Small intestine (tissue), 7 donors: ENCODE measurements around the gene ALKAL2. TPM values are rescaled to one million over a fixed set of nuclear protein-coding genes. Genes with fewer than 3 reads are reported as not detected.

Experiments used
- DNase-seq, 2 donors: peaks; one replicate each; pipeline versions ENCODE4 v3.0.0 to v3.0.0-alpha.2; 2013
- FAIRE-seq: peaks from 2 replicates; lab custom pipeline; 2012; peaks lifted over from hg19 to GRCh38; lab: Jason Lieb, UNC
- H3K27ac ChIP-seq, 3 donors: one replicate each; pipeline ENCODE4 v1.5.1; 2013; ENCODE audit warnings: low read length in 2 of 3, mild to moderate bottlenecking in 2 of 3, control low read depth in 1 of 3, inconsistent platforms in 1 of 3, low read depth in 1 of 3, moderate library complexity in 1 of 3
- H3K27me3 ChIP-seq, 3 donors: one replicate each; pipeline ENCODE4 v1.6.1; 2013; ENCODE audit warnings: low read length in 3 of 3, inconsistent platforms in 1 of 3; ENCODE audit not compliant: control insufficient read depth in 3 of 3, insufficient read depth in 3 of 3
- H3K36me3 ChIP-seq, 3 donors: one replicate each; pipeline ENCODE4 v1.6.1; 2013; ENCODE audit warnings: low read length in 3 of 3, inconsistent platforms in 1 of 3, low read depth in 1 of 3, mild to moderate bottlenecking in 1 of 3, moderate library complexity in 1 of 3; ENCODE audit not compliant: control insufficient read depth in 3 of 3, insufficient read depth in 2 of 3
- H3K4me1 ChIP-seq, 3 donors: one replicate each; pipeline ENCODE4 v1.6.1; 2013; ENCODE audit warnings: low read length in 2 of 3, inconsistent platforms in 1 of 3, low read depth in 1 of 3, mild to moderate bottlenecking in 1 of 3, moderate library complexity in 1 of 3; ENCODE audit not compliant: control insufficient read depth in 3 of 3, insufficient read depth in 2 of 3
- H3K4me3 ChIP-seq, 3 donors: one replicate each; pipeline ENCODE4 v1.5.1; 2013; ENCODE audit warnings: low read length in 3 of 3, control low read depth in 1 of 3, inconsistent platforms in 1 of 3, low read depth in 1 of 3, mild to moderate bottlenecking in 1 of 3, moderate library complexity in 1 of 3
- H3K9me3 ChIP-seq, 2 donors: one replicate each; pipeline ENCODE4 v1.6.1; 2013; ENCODE audit warnings: low read depth in 1 of 2, low read length in 1 of 2; ENCODE audit not compliant: control insufficient read depth in 2 of 2, insufficient read depth in 1 of 2
- WGBS, 3 donors: extraction: QIAGEN DNeasy Blood & Tissue Kit; methylation state at CpG; one replicate each; pipeline ENCODE4 v1.1.7; 2013; 5-methylcytosine and 5-hydroxymethylcytosine counted together
- polyA plus RNA-seq, 4 donors: library from polyadenylated mRNA; stranded (reverse) in 3 of 4; unstranded in 1 of 4; fragments of 200-250 nt in 3 of 4; fragments of 120-200 nt in 1 of 4; gene quantifications; one replicate each; pipeline versions ENCODE4 v1.2.1 to v1.2.3, GENCODE V29; 2013
- donor health status: healthy with polysubstance abuse.
- donor health status: control.
- donor health status: control.
- donor health status: Bipolar disorder and iron deficiency.
- donor health status: healthy.

The ALKAL2 gene
- polyA plus RNA-seq, 4 donors: 0.45 to 3.5 (median 2.8) TPM

DNA sequence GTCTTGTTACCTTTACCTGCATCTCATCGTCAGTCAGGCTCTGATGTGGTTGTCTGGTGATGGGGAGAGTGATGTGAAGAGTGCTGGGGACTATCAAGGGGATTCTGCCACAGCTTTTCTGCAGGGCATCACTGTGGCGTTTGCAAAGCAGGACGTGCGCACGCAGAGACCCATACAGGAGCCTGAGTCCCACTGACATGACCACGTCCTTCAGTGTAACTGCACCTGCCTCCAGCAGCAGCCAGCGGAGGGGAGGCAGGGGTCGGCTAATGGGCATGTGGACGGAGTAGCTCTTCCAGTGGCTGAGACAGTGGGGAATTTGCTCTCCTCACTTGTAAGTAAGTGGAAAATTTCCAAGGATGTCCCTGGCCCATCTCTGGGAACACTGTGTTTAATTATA lies 6.5 kb downstream of the ALKAL2 start:
- peaks cover 9 to 36% (median 11%) of the 10 kb centered on the region in 3 donors for H3K36me3 ChIP-seq
- no peaks in the 10 kb centered on the region for H3K9me3 ChIP-seq
- H3K27ac ChIP-seq: no peak overlapping the region
- H3K27me3 ChIP-seq: no peaks in the 10 kb centered on the region
- DNase-seq (no peak), FAIRE-seq (no peak)
- H3K4me3 ChIP-seq: no peak overlapping the region
- peaks cover 0 to 18% (median 2%) of the 10 kb centered on the region in 3 donors for H3K4me1 ChIP-seq
- 93 to 97% (median 93%) methylated on average over 9 of the region's 9 CpGs for WGBS, 3 donors

DNA sequence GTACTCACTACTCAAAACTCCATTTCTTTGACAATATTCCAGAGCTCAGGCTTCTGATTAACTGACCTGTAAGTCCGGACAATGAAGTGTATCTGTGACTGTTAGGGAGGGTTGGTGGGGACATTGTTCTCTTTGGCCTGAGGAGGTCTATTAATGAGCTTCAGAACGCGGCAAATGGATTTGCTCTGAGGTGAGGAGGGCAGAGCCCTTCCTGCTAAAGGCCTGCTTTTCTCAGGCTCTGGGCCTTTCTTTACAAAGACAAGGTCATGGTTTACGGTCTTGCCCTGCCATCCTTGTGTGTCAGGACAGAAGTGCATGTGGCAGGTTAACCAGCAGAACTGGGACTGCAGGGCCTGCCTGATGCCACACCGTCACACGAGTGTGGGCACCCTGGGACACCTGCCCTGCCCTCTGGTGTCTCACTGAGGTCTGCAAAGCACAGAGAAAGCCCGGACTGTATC lies 7.2 kb downstream of the ALKAL2 start:
- no peaks in the 10 kb centered on the region for H3K27me3 ChIP-seq
- H3K27ac ChIP-seq: no peak overlapping the region
- no peak overlapping the region for H3K4me3 ChIP-seq
- H3K4me1 ChIP-seq: peaks cover 0 to 14% (median under 1%) of the 10 kb centered on the region in 3 donors
- H3K36me3 ChIP-seq: peaks cover 9 to 42% (median 16%) of the 10 kb centered on the region in 3 donors
- 76 to 86% (median 82%) methylated on average over 7 of the region's 7 CpGs for WGBS, 3 donors
- H3K9me3 ChIP-seq: no peaks in the 10 kb centered on the region
- no peak for DNase-seq
- FAIRE-seq: no peak

DNA sequence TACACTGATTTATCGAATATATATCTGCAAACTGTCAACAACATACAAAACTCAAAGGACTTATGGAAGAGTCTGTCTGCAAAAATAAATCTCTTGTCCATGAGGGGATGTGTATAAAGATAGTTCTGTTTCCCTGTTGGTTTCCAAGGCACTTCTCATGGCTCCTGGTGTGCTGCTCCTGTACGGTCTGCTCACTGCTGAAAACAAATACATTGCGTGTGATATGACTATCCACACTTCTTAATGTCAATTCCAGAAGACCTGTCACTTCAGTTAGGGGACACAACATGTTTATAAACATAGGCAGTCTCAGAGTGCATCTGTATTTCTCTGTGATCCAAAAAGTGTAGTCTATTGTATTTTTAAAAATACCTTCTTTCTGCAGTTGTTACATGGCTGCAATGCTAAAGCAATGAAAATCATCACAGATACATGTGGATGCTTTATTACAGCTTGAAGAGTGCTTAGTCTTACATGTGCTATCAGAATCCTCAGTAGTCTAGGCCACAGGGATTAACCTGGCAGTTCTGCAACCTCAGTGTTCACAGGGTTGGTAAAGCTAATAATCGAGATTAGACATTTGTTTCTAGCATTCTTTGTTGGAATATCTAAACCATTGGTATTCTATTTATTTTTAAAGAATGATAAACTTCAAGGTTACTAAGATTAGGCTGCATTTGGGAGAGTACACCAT lies 7.8 kb downstream of the ALKAL2 start:
- FAIRE-seq (no peak), DNase-seq (no peak)
- Histone ChIP-seq H3K4me3 (no peak overlapping the region), H3K27me3 (no peaks in the 10 kb centered on the region), H3K9me3 (no peaks in the 10 kb centered on the region), H3K36me3 (peaks cover 9 to 41% (median 16%) of the 10 kb centered on the region in 3 donors), H3K4me1 (peaks cover 0 to 10% (median 0%) of the 10 kb centered on the region in 3 donors), H3K27ac (no peak overlapping the region)
- 80 to 84% (median 80%) methylated on average over 4 of the region's 4 CpGs for WGBS, 3 donors

DNA sequence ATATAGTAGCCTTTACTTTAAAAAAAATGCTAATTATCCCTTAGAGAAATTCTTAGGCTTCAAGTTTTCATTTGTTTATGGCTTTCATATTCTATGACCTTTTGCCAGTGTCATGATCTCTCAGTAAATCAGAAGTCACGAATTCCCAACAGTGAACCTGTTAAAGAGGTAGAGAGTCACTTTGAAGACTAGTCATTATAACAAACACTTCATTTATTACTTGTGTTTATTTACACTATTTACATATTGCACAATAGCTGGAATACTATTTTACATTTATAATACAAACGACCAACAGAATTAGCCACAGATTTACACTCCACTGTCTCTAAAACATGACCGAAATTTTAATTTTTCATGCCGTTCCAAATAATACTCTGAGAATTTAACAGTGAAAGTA lies 8.5 kb downstream of the ALKAL2 start:
- Histone ChIP-seq H3K36me3 (peaks cover 9 to 39% (median 16%) of the 10 kb centered on the region in 3 donors), H3K27me3 (no peaks in the 10 kb centered on the region), H3K27ac (no peak overlapping the region), H3K4me1 (peaks cover 0 to 10% (median 0%) of the 10 kb centered on the region in 3 donors), H3K9me3 (no peaks in the 10 kb centered on the region), H3K4me3 (no peak overlapping the region)
- no peak for FAIRE-seq
- 74 to 82% (median 75%) methylated on average over 4 of the region's 4 CpGs for WGBS, 3 donors
- DNase-seq: no peak

DNA sequence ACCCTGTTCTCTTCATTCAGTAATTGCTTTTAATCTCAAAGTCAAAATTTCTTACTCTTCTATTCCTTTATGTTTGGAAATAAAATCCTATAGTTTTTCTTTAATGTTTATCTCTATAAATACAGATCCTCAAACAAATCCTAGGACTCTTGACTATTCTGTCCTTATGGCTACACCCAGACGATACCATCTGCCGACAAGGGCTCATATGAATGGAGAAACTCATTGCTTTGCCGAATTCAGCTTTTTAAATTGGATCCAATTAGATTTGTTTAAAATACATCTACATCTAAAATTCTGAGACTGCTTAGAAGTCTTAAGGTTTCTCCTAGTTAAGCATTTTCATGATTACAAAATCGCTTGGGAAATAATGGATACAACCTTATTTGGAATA lies 9.0 kb downstream of the ALKAL2 start:
- Histone ChIP-seq H3K36me3 (peaks cover 9 to 39% (median 16%) of the 10 kb centered on the region in 3 donors), H3K4me3 (no peak overlapping the region), H3K27me3 (no peaks in the 10 kb centered on the region), H3K9me3 (no peaks in the 10 kb centered on the region), H3K4me1 (peaks cover 0 to 10% (median 0%) of the 10 kb centered on the region in 3 donors), H3K27ac (no peak overlapping the region)
- FAIRE-seq (no peak), DNase-seq (no peak)
- 89 to 94% (median 90%) methylated on average over 4 of the region's 4 CpGs for WGBS, 3 donors

GRCh38 chr2:278312-278926 lies 9.5 kb downstream of the ALKAL2 start:
- H3K9me3 ChIP-seq: no peaks in the 10 kb centered on the region

DNA sequence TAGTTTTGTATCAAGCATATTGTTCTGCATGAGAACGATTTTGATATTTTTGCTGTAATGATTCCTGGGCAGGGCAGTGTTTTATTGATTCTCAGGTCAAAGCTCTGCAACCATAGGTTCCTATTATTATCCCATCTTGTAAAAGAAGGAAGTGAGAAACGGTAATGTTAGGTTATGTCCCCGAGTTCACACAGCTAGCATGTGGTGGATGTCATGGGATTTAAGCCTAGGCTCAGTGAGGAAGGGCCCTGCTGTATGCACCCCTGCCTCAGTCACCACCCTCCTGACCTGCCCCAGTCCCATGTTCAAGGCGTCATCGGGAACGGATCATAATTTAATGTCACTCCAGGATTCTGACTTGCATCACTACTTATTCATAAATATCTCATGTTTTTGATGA lies 12.4 kb downstream of the ALKAL2 start:
- Histone ChIP-seq H3K27me3 (no peaks in the 10 kb centered on the region), H3K4me1 (no peaks in the 10 kb centered on the region), H3K36me3 (peaks cover 9 to 36% (median 23%) of the 10 kb centered on the region in 3 donors), H3K27ac (no peak overlapping the region), H3K4me3 (no peak overlapping the region), H3K9me3 (no peaks in the 10 kb centered on the region)
- no peak for FAIRE-seq
- WGBS, 3 donors: 54 to 69% (median 64%) methylated on average over 6 of the region's 6 CpGs
- DNase-seq: no peak

More at GRCh38 chr2:278312-278926, 9.5 kb downstream of the ALKAL2 start:
- no peak for DNase-seq
- H3K4me3 ChIP-seq: no peak overlapping the region
- H3K27ac ChIP-seq: no peak overlapping the region
- peaks cover 0 to 10% (median 0%) of the 10 kb centered on the region in 3 donors for H3K4me1 ChIP-seq
- peaks cover 9 to 39% (median 18%) of the 10 kb centered on the region in 3 donors for H3K36me3 ChIP-seq
- 70 to 83% (median 77%) methylated on average over 2 of the region's 2 CpGs for WGBS, 3 donors
- no peak for FAIRE-seq
- H3K27me3 ChIP-seq: no peaks in the 10 kb centered on the region

DNA sequence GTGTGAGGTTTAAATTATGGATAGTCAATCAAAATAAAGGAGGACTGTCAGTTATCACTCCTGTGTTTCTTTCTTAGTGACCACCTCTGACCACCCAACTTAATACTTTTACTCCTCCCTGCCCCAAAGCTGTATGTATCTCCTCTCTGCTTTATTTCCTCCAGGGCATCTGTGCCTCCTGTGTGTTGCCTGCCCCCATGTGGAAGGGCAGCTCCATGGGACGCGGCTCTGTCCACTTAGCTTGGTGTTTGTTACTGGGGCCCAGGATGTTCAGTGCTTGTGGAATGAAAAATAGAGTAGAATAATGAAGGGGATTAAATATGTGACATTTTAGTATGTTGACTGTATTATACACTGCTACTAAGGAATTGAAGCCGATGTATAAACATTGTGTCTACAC lies 13.4 kb downstream of the ALKAL2 start:
- DNase-seq (no peak), FAIRE-seq (no peak)
- H3K4me3 ChIP-seq: no peak overlapping the region
- H3K4me1 ChIP-seq: peaks cover 0 to 5% (median 0%) of the 10 kb centered on the region in 3 donors
- peaks cover 9 to 36% (median 23%) of the 10 kb centered on the region in 3 donors for H3K36me3 ChIP-seq
- no peaks in the 10 kb centered on the region for H3K9me3 ChIP-seq
- 95 to 98% (median 96%) methylated on average over 3 of the region's 3 CpGs for WGBS, 3 donors
- H3K27me3 ChIP-seq: no peaks in the 10 kb centered on the region
- H3K27ac ChIP-seq: no peak overlapping the region
